ENCODE data around the gene G3BP1.
"Not testable (repeated sequence)": the region's sequence is repeated elsewhere in the genome, so short reads cannot be mapped to it uniquely, and the experiment has no call there.

G3BP1 gene

GRCh38 chr5:151757233-151758140 lies 14.3 kb upstream of the G3BP1 start:
- peak; percentile 68 for DNase-seq

GRCh38 chr5:151758141-151758429 lies 13.7 kb upstream of the G3BP1 start:
- DNase-seq, result no peak

GRCh38 chr5:151758430-151759241 lies 13.1 kb upstream of the G3BP1 start, which contains the start of gene ATOX1:
TSS of gene ATOX1 (minus strand) at chr5:151758631. CDS start at chr5:151758551, 80 bp downstream.
- DNase-seq, result peak; percentile 94

- DNase-seq, result no peak
Observed at GRCh38 chr5:151764801-151765200, 7.0 kb upstream of the G3BP1 start.

- no peak for DNase-seq
Observed at GRCh38 chr5:151766975-151767374, 4.8 kb upstream of the G3BP1 start.

- DNase-seq, result no peak
Observed at GRCh38 chr5:151770383-151771258, 1.1 kb upstream of the G3BP1 start.

- no peak for DNase-seq
Observed at GRCh38 chr5:151772029-151772845, 483 bp downstream of the G3BP1 start.

- DNase-seq, result no peak
Observed at GRCh38 chr5:151772846-151773561, 1.2 kb downstream of the G3BP1 start.

- DNase-seq, result no peak
Observed at GRCh38 chr5:151773951-151774350, 2.2 kb downstream of the G3BP1 start.

- no peak for DNase-seq
Observed at GRCh38 chr5:151775025-151775606, 3.4 kb downstream of the G3BP1 start.

GRCh38 chr5:151779531-151780125 lies 7.9 kb downstream of the G3BP1 start:
- no peak for DNase-seq

GRCh38 chr5:151780348-151780747 lies 8.6 kb downstream of the G3BP1 start:
- DNase-seq, result no peak

- no peak for DNase-seq
Observed at GRCh38 chr5:151781201-151781600, 9.4 kb downstream of the G3BP1 start.

- DNase-seq, result not testable (repeated sequence)
Observed at GRCh38 chr5:151783664-151784063, 11.9 kb downstream of the G3BP1 start.

GRCh38 chr5:151784141-151784540 lies 12.4 kb downstream of the G3BP1 start:
- DNase-seq, result no peak

- DNase-seq, result no peak
Observed at GRCh38 chr5:151786468-151786867, 14.7 kb downstream of the G3BP1 start.

GRCh38 chr5:151787817-151788216 lies 16.1 kb downstream of the G3BP1 start:
- no peak for DNase-seq

GRCh38 chr5:151793358-151793757 lies 21.6 kb downstream of the G3BP1 start:
- DNase-seq, result no peak

GRCh38 chr5:151795426-151795825 lies 23.7 kb downstream of the G3BP1 start:
- DNase-seq, result no peak

GRCh38 chr5:151798674-151799073 lies 26.9 kb downstream of the G3BP1 start:
- DNase-seq, result no peak

- no peak for DNase-seq
Observed at GRCh38 chr5:151799407-151799806, 27.7 kb downstream of the G3BP1 start.

All from activated CD8-positive, alpha-beta memory T cell treated with anti-CD3 and anti-CD28 coated beads for 24 hours (primary cell).